ENCODE results near the gene RTN4RL1. TPM values are rescaled to one million over a fixed set of nuclear protein-coding genes. Genes with fewer than 3 reads are reported as not detected.
A peak's percentile ranks its signal among the peaks of the same experiment; 100 is the strongest.

Gene RTN4RL1
- total RNA-seq, 1 experiment from 2014 or later = 0.22 TPM

DNA sequence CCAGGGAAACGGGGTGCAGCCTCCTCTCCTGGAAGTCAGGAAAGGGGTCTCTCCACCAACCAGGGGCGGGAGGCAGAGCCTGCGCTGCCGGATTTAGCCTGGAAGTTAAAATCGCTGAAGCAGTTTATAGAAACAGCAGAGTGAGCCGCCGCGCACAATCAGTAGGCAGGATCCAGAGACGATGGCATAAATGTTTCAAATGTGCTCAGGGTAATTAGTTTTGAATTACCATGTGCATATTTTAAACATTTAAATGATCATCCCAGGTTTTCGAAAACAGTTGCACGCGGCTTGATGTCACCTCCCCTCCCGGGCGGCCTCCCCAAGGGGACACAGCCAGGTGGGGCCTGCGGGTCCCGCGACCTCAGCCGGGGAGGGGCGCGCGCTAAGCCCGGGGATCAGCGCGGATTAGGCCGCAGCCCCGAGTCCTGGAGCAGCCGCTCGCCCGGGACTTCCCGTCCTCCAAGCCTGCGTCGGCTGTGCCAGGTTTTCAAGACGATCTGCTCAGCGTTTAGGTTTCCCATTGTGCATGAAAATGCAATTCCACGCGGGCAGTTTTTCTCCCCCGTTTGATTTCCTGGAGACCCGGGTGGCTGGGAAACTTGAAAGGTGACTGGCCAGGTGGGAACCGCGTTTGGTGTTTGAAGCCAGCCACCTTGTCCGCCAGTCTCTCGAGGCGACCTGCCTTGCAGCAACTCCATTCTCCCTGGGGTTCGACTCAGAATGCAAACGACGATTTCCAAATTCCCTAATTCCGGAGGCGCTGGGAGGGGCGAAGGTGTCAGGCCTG lies 117.0 kb downstream of the RTN4RL1 start:
- H2AFZ ChIP-seq (ENCODE audit: low read length) = no peak overlapping the region
- WGBS (ENCODE audit: extremely low coverage, insufficient read length, low lambda C conversion rate) = no CpG with 5 or more reads among the region's 49 CpGs

More for the DNA sequence above, 117.0 kb downstream of the RTN4RL1 start:
- H4K5ac ChIP-seq (ENCODE audit: insufficient read length, low read depth, low read length) = no peak overlapping the region
- no peaks in the 10 kb centered on the region for H4K20me1 ChIP-seq (ENCODE audit: control insufficient read depth, insufficient read depth, insufficient read length)
- TF ChIP-seq, protein P1, sequence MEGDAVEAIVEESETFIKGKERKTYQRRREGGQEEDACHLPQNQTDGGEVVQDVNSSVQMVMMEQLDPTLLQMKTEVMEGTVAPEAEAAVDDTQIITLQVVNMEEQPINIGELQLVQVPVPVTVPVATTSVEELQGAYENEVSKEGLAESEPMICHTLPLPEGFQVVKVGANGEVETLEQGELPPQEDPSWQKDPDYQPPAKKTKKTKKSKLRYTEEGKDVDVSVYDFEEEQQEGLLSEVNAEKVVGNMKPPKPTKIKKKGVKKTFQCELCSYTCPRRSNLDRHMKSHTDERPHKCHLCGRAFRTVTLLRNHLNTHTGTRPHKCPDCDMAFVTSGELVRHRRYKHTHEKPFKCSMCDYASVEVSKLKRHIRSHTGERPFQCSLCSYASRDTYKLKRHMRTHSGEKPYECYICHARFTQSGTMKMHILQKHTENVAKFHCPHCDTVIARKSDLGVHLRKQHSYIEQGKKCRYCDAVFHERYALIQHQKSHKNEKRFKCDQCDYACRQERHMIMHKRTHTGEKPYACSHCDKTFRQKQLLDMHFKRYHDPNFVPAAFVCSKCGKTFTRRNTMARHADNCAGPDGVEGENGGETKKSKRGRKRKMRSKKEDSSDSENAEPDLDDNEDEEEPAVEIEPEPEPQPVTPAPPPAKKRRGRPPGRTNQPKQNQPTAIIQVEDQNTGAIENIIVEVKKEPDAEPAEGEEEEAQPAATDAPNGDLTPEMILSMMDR (conservative IDR thresholded peaks at IDR 0.05) = no peak
- no peak overlapping the region for H3K9ac ChIP-seq (ENCODE audit: extremely low read depth, insufficient read length, low read length)
- H2BK20ac ChIP-seq (ENCODE audit: low read depth, low read length, poor library complexity, severe bottlenecking) = no peak overlapping the region
- H3K56ac ChIP-seq (ENCODE audit: insufficient read length, low read depth, low read length) = no peak overlapping the region
- H4K91ac ChIP-seq (ENCODE audit: insufficient read length, low read depth, low read length) = no peak overlapping the region
- no peak overlapping the region for H3K18ac ChIP-seq (ENCODE audit: insufficient read length, low read depth, low read length)
- no peak overlapping the region for H4K8ac ChIP-seq (replicated peaks; ENCODE audit: insufficient read length, low read depth, low read length)
- H3K4me1 ChIP-seq (ENCODE audit: insufficient read depth, low read length) = no peaks in the 10 kb centered on the region
- no peak overlapping the region for H2BK120ac ChIP-seq (ENCODE audit: low read depth, low read length, poor library complexity, severe bottlenecking)
- no peaks in the 10 kb centered on the region for H3K79me1 ChIP-seq (ENCODE audit: insufficient read depth, low read depth, low read length, poor library complexity, severe bottlenecking)
- no peaks in the 10 kb centered on the region for H3K9me3 ChIP-seq (ENCODE audit: control insufficient read depth, low read depth, low read length)
- H2BK15ac ChIP-seq (ENCODE audit: low read depth, low read length) = no peak overlapping the region
- H2BK5ac ChIP-seq (ENCODE audit: insufficient read length, low read length) = no peak overlapping the region
- no peaks in the 10 kb centered on the region for H3K79me2 ChIP-seq (ENCODE audit: insufficient read depth, low read length)
- peak overlapping the region; percentile 66 for H3K4me2 ChIP-seq (ENCODE audit: insufficient read depth, insufficient read length, low read length)
- Mint-ChIP-seq H3K4me3 (peak overlapping the region; percentile 47 to 79), H3K36me3 (ENCODE audit: insufficient read depth in 1 of 3, low read depth in 3 of 3) (no peaks in the 10 kb centered on the region), H3K27me3 (ENCODE audit: low read depth) (peaks cover 100% of the 10 kb centered on the region), H3K9me3 (peaks cover 0 to 5% of the 10 kb centered on the region in 2 experiments; a peak in 1 of 5 replicates), H3K4me1 (peaks cover 11 to 42% of the 10 kb centered on the region in 2 experiments), H3K27ac (no peak overlapping the region; a peak in 1 of 7 replicates)
- no peak overlapping the region for H3K14ac ChIP-seq (ENCODE audit: insufficient read depth, low read length)
- H3K23me2 ChIP-seq (ENCODE audit: insufficient read length, low read depth, low read length, poor library complexity, severe bottlenecking) = peaks cover 4% of the 10 kb centered on the region
- no peak overlapping the region for H3K23ac ChIP-seq (ENCODE audit: insufficient read length, low read depth, low read length)
- no peak overlapping the region for H3K4ac ChIP-seq (ENCODE audit: low read depth, low read length)
- peak; percentile 66 for DNase-seq
- no peak overlapping the region for H3K27ac ChIP-seq (ENCODE audit: insufficient read length, low read depth, low read length)
- no peak overlapping the region for H2AK5ac ChIP-seq (ENCODE audit: insufficient read length, low read length)
- peaks cover 69% of the 10 kb centered on the region for H3K27me3 ChIP-seq (ENCODE audit: insufficient read depth, low read length)
- H3T11ph ChIP-seq (ENCODE audit: low read length) = no peak overlapping the region
- no peak overlapping the region for H2BK12ac ChIP-seq (ENCODE audit: insufficient read length, low read depth, low read length)

Data from H9 (cell line).